Activated CD8-positive, alpha-beta memory T cell treated with anti-CD3 and anti-CD28 coated beads, Interleukin-2, amount 10 ng/mL, durations not matched to agents 7 days and 5 days (primary cell): ENCODE measurements around the gene CPAMD8. TPM values are rescaled to one million over a fixed set of nuclear protein-coding genes. Genes with fewer than 3 reads are reported as not detected.
"Not testable (repeated sequence)": the region's sequence is repeated elsewhere in the genome, so short reads cannot be mapped to it uniquely, and the experiment has no call there.

Source experiments
- ATAC-seq: fragments of 150-1000 bp; cut with Tn5 transposase; one replicate; pipeline ENCODE4 v1.10.0; 2021; ENCODE audit warnings: moderate library complexity
- CTCF ChIA-PET: fragments of 350-600 bp; sonication (Branson Sonifier 250); formaldehyde crosslinking; loops from one replicate; lab custom pipeline; 2021; ENCODE audit warnings: antibody characterized with exemption; lab: Charles Lee
- DNase-seq: peaks from one replicate; pipeline ENCODE4 v3.0.0-alpha.2; 2020
- H3K27ac Mint-ChIP-seq: one replicate; pipeline ENCODE4 v1.8.0; 2021; ENCODE audit warnings: mild to moderate bottlenecking, mixed read lengths
- H3K27me3 Mint-ChIP-seq: one replicate; pipeline ENCODE4 v1.8.0; 2021; ENCODE audit warnings: mixed read lengths
- H3K36me3 Mint-ChIP-seq: one replicate; pipeline ENCODE4 v1.8.0; 2021; ENCODE audit warnings: mild to moderate bottlenecking, mixed read lengths
- H3K4me1 Mint-ChIP-seq: one replicate; pipeline ENCODE4 v1.8.0; 2021; ENCODE audit warnings: mixed read lengths
- H3K4me3 Mint-ChIP-seq: one replicate; pipeline ENCODE4 v1.8.0; 2021; ENCODE audit warnings: mild to moderate bottlenecking, moderate library complexity, mixed read lengths
- H3K9me3 Mint-ChIP-seq: one replicate; pipeline ENCODE4 v1.8.0; 2022; ENCODE audit warnings: low read depth, mixed read lengths
- total RNA-seq, 2 experiments: library from RNA; stranded (reverse); gene quantifications; one replicate each; pipeline ENCODE4 v1.2.3, GENCODE V29; 2021

The CPAMD8 gene
- total RNA-seq, 2 experiments from 2014 or later, result 0.21 to 1.3 TPM

DNA sequence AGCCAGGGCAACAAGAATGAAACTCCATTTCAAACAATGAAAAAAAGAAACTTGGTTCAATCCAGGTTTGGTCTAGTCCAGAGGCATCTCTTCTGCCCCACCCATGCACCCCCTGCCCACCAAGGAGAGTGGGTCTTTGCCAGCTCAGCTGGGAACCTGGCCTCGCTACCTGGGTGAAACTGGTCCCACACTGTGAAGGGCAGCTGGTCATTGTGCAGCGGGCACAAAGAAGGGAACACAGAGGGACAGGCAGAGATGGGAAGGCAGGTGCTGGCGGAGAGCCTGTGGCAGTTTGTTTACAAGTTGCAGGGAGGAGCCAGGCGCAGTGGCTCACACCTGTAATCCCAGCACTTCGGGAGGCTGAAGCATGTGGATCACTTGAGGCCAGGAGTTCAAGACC is 50.2 kb downstream of the CPAMD8 start:
- H3K4me3 Mint-ChIP-seq, result no peak overlapping the region
- H3K36me3 Mint-ChIP-seq, result no peaks in the 10 kb centered on the region
- DNase-seq (no peak), ATAC-seq (no peak)
- H3K4me1 Mint-ChIP-seq, result no peaks in the 10 kb centered on the region
- CTCF ChIA-PET, result no interaction called here
- H3K27ac Mint-ChIP-seq, result no peak overlapping the region
- H3K27me3 Mint-ChIP-seq, result no peaks in the 10 kb centered on the region
- H3K9me3 Mint-ChIP-seq, result peaks cover 7% of the 10 kb centered on the region

- H3K4me1 Mint-ChIP-seq, result no peaks in the 10 kb centered on the region
- H3K27ac Mint-ChIP-seq, result no peak overlapping the region
- DNase-seq (no peak), ATAC-seq (no peak)
- H3K9me3 Mint-ChIP-seq, result peaks cover 7% of the 10 kb centered on the region
- H3K27me3 Mint-ChIP-seq, result peaks cover 2% of the 10 kb centered on the region
- H3K36me3 Mint-ChIP-seq, result no peaks in the 10 kb centered on the region
- no peak overlapping the region for H3K4me3 Mint-ChIP-seq
- CTCF ChIA-PET, result no interaction called here
Measured at GRCh38 chr19:16970821-16971220, 55.8 kb downstream of the CPAMD8 start.

- Mint-ChIP-seq H3K4me3 (no peak overlapping the region), H3K36me3 (no peaks in the 10 kb centered on the region), H3K27ac (no peak overlapping the region), H3K9me3 (peaks cover 7% of the 10 kb centered on the region), H3K27me3 (peaks cover 8% of the 10 kb centered on the region), H3K4me1 (no peaks in the 10 kb centered on the region)
- ATAC-seq, result no peak
- CTCF ChIA-PET, result no interaction called here
- DNase-seq, result no peak
Measured at GRCh38 chr19:16969135-16969534, 57.5 kb downstream of the CPAMD8 start.

GRCh38 chr19:16960996-16961822 is 65.4 kb downstream of the CPAMD8 start:
- not testable (repeated sequence) for H3K36me3 Mint-ChIP-seq, DNase-seq

DNA sequence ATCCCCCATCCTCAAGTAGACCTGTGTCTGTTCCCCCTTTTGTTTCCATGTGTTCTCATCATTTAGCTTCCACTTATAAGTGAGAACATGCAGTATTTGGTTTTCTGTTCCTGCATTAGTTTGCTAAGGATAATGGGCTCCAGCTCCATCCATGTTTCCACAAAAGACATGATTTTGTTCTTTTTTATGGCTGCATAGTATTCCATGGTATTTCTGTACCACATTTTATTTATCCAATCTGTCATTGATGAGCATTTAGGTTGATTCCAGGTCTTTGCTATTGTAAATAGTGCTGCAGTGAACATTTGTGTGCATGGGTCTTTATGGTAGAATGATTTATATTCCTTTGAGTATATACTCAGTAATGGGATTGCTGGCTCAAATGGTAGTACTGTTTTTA is 68.3 kb downstream of the CPAMD8 start:
- DNase-seq, H3K4me1 Mint-ChIP-seq, ATAC-seq, H3K4me3 Mint-ChIP-seq, H3K27ac Mint-ChIP-seq, H3K9me3 Mint-ChIP-seq, CTCF ChIA-PET, H3K36me3 Mint-ChIP-seq: not testable (repeated sequence)
- peaks cover 10% of the 10 kb centered on the region for H3K27me3 Mint-ChIP-seq

More at GRCh38 chr19:16960996-16961822, 65.4 kb downstream of the CPAMD8 start:
- peaks cover 23% of the 10 kb centered on the region for H3K27me3 Mint-ChIP-seq
- H3K27ac Mint-ChIP-seq, H3K4me1 Mint-ChIP-seq, CTCF ChIA-PET, H3K4me3 Mint-ChIP-seq, H3K9me3 Mint-ChIP-seq, ATAC-seq: not testable (repeated sequence)

DNA sequence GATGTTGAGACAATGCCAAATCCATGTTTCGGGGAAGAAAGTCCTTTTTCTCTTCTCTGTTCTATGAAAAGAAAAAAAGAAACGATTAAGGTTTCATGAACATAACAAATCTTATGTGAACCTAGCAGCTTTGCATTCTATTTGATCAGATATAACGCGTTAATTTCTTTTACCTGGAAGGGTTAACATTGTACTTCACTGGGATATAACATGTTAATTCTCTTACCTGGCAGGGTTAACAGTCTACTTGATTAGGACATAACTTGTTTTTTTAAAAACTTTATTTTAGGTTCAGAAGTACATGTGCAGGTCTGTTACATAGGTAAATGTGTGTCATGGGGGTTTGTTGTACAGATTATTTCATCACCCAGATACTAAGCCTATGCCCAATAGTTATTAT is 68.8 kb downstream of the CPAMD8 start:
- Mint-ChIP-seq H3K27ac (no peak overlapping the region), H3K4me1 (no peaks in the 10 kb centered on the region), H3K27me3 (peaks cover 7% of the 10 kb centered on the region), H3K36me3 (no peaks in the 10 kb centered on the region), H3K9me3 (no peaks in the 10 kb centered on the region), H3K4me3 (no peak overlapping the region)
- CTCF ChIA-PET, result no interaction called here
- DNase-seq (no peak), ATAC-seq (no peak)

DNA sequence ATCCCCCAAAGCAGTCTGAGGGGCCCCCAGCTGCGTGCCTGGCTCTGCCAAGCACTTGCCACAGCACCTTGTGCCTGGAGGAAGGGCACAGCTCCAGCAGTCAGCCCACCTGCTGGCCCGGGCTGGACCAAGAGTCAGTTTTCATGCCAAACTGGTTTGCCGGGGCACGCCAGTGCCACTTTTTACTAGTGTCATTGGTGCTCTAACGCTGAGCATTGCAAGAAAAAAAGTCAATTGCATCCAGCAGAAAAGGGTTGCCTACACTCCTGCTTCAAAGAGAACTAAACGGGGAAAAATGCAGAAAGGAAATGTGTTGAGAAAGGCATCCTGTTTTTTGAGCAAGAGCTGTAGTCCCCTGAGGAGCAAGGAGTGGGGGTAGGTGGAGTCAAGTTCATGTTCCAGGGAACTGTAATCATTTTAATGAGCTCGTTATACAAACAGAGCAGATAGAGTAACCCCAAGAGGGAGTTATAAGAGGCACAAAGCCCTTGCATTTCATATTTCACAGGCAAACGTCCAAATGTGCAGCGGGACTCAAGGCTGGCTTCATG is 69.4 kb downstream of the CPAMD8 start:
- Mint-ChIP-seq H3K9me3 (no peaks in the 10 kb centered on the region), H3K27me3 (peaks cover 4% of the 10 kb centered on the region), H3K36me3 (no peaks in the 10 kb centered on the region), H3K27ac (no peak overlapping the region), H3K4me3 (no peak overlapping the region), H3K4me1 (no peaks in the 10 kb centered on the region)
- DNase-seq, result no peak
- no peak for ATAC-seq
- CTCF ChIA-PET, result no interaction called here

- DNase-seq, result no peak
- Mint-ChIP-seq H3K4me3 (no peak overlapping the region), H3K27me3 (no peaks in the 10 kb centered on the region), H3K36me3 (no peaks in the 10 kb centered on the region), H3K4me1 (no peaks in the 10 kb centered on the region), H3K9me3 (no peaks in the 10 kb centered on the region), H3K27ac (no peak overlapping the region)
- CTCF ChIA-PET, result no interaction called here
- no peak for ATAC-seq
Measured at GRCh38 chr19:16955161-16955560, 71.4 kb downstream of the CPAMD8 start.

GRCh38 chr19:16952046-16952445 is 74.6 kb downstream of the CPAMD8 start:
- ATAC-seq, result no peak
- Mint-ChIP-seq H3K4me1 (no peaks in the 10 kb centered on the region), H3K27me3 (no peaks in the 10 kb centered on the region), H3K4me3 (no peak overlapping the region), H3K9me3 (peaks cover 5% of the 10 kb centered on the region), H3K36me3 (no peaks in the 10 kb centered on the region), H3K27ac (no peak overlapping the region)
- CTCF ChIA-PET, result no interaction called here
- DNase-seq, result no peak

GRCh38 chr19:16951529-16951928 is 75.1 kb downstream of the CPAMD8 start:
- DNase-seq (peak; percentile 28), ATAC-seq (no peak)
- no peak overlapping the region for H3K27ac Mint-ChIP-seq
- H3K4me1 Mint-ChIP-seq, result no peaks in the 10 kb centered on the region
- H3K9me3 Mint-ChIP-seq, result peaks cover 5% of the 10 kb centered on the region
- no peaks in the 10 kb centered on the region for H3K27me3 Mint-ChIP-seq
- CTCF ChIA-PET, result no interaction called here
- H3K4me3 Mint-ChIP-seq, result no peak overlapping the region
- H3K36me3 Mint-ChIP-seq, result no peaks in the 10 kb centered on the region

DNA sequence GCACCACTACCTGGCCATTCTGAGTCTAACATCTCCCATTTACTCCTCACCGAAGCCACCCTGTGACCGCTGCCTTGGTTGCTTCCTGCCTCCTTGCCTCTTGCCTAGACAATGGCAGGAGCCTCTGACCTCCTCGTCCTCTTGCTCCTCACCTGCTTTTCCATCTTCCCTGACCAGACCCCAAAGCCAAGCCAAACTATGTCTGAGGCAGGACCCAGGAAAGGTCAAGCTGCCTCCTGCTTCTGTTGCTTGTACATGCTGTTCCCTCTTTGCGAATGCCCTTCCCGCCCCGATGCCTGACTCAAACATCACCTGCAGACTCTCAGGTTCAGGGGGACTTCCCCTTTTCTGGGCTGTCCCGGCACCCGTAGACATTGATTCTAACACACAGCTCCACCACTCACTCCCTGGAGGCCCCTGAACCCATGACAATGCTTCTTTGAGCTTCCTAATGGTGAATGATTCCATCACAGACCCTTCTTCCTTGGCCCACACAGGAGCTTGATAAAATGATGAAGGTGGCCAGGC is 77.0 kb downstream of the CPAMD8 start:
- peaks cover 12% of the 10 kb centered on the region for H3K9me3 Mint-ChIP-seq
- no peaks in the 10 kb centered on the region for H3K27me3 Mint-ChIP-seq
- ATAC-seq, result no peak
- H3K27ac Mint-ChIP-seq, result no peak overlapping the region
- no peak overlapping the region for H3K4me3 Mint-ChIP-seq
- H3K36me3 Mint-ChIP-seq, result no peaks in the 10 kb centered on the region
- DNase-seq, result no peak
- CTCF ChIA-PET, result no interaction called here
- H3K4me1 Mint-ChIP-seq, result no peaks in the 10 kb centered on the region

DNA sequence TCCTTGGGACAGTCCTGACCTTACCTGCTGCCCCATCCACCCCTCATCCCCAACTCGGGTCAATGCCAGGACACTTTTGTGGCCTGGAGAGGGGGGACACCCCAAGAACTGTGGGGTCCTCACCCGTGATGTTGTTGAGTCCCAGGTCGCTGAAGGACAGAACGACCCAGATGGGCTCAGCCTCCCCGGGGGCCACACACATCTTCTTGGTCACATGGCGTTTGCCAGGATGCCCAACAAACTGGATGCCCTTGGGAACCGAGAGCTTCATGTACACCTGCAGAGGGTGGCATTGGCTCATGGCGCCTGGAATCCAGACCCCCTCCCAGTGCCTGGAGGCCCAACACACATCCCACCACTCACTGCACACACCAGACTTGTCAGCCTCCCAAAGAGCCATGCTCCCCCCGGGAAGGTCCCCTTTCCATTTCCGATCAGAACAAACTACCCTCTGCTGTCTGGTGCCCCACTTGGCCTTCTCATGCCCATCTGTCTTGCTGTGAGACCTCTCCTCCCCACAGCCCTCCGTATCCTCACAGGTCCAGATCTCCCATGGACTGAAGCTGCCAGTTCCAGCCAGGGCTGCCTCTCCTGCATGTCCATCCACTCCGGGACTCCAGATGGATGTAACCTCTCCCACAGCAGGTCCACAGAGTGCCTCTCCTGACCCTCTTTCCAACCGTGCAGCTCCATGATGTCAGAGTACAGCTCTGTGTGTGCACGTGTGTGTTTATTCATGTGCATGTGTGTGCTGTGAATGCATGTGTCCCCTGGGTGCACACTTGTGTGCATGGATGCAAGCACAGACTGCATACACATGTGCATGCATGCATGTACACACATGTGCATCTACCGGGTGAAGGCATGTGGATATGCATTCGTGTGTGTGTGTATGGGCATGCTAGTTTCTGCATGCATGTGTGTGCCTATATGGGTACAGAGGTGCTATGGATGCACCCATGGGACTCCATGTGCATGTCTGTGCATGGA is 79.4 kb downstream of the CPAMD8 start:
- Mint-ChIP-seq H3K4me3 (no peak overlapping the region), H3K27me3 (no peaks in the 10 kb centered on the region), H3K4me1 (no peaks in the 10 kb centered on the region), H3K36me3 (no peaks in the 10 kb centered on the region), H3K27ac (no peak overlapping the region), H3K9me3 (peaks cover 12% of the 10 kb centered on the region)
- DNase-seq, result no peak
- ATAC-seq, result no peak
- CTCF ChIA-PET, result no interaction called here

DNA sequence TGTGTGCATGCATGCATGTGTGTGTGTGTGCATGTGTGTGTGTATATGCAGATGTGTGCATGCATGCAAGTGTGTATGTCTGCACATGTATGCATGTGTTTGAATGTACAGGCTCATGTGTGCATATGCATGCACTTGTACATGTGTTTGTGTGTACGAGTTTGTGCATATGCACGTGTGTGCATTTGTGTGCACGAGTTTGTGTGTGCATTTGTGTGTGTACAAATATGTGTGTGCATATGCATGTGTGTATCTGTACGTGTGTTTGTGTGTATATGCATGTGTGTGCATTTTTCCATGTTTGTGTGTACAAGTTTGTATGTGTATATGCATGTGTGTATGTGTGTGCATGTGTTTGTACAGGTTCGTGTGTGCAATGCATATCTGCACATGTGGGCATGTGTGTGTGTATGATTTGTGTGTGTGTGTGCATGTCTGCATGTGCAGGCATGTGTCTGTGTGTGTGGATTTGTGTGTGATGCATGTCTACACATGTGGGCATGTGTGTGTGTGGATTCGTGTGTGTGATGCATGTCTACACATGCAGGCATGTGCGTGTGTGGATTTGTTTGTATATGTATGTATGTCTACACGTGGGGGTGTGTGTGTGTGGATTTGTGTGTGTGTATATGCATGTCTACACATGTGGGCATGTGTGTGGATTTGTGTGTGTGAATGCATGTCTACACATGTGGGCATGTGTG is 80.7 kb downstream of the CPAMD8 start:
- Mint-ChIP-seq H3K9me3 (peaks cover 12% of the 10 kb centered on the region), H3K4me3 (no peak overlapping the region), H3K27ac (no peak overlapping the region), H3K4me1 (no peaks in the 10 kb centered on the region), H3K27me3 (no peaks in the 10 kb centered on the region), H3K36me3 (no peaks in the 10 kb centered on the region)
- ATAC-seq (no peak), DNase-seq (no peak)
- CTCF ChIA-PET, result no interaction called here
